Measurements from ENCODE around the gene KIF25. TPM values are rescaled to one million over a fixed set of nuclear protein-coding genes. Genes with fewer than 3 reads are reported as not detected.

KIF25 gene
- total RNA-seq, 1 experiment from 2014 or later = 0.59 TPM

- H3K9ac ChIP-seq (ENCODE audit: extremely low read depth, insufficient read length, low read length) = no peak overlapping the region
Measured at GRCh38 chr6:168000198-168001028, 2.9 kb downstream of the KIF25 start.

More at GRCh38 chr6:168000198-168001028, 2.9 kb downstream of the KIF25 start:
- no peak for TF ChIP-seq CTCF (conservative IDR thresholded peaks at IDR 0.05)
- Histone ChIP-seq H3K79me2 (ENCODE audit: insufficient read depth, low read length) (no peaks in the 10 kb centered on the region), H3K23me2 (ENCODE audit: insufficient read length, low read depth, low read length, poor library complexity, severe bottlenecking) (no peaks in the 10 kb centered on the region), H3K14ac (ENCODE audit: insufficient read depth, low read length) (no peak overlapping the region), H2AK5ac (ENCODE audit: insufficient read length, low read length) (no peak overlapping the region), H3K27ac (ENCODE audit: insufficient read length, low read depth, low read length) (no peak overlapping the region), H2BK15ac (ENCODE audit: low read depth, low read length) (no peak overlapping the region), H3K4me2 (ENCODE audit: insufficient read depth, insufficient read length, low read length) (no peak overlapping the region), H3K79me1 (ENCODE audit: insufficient read depth, low read depth, low read length, poor library complexity, severe bottlenecking) (no peaks in the 10 kb centered on the region), H3K4me1 (ENCODE audit: insufficient read depth, low read length) (no peaks in the 10 kb centered on the region; the same call in 1 of the 2 replicates), H3K23ac (ENCODE audit: insufficient read length, low read depth, low read length) (no peak overlapping the region), H3K9me3 (ENCODE audit: control insufficient read depth, low read depth, low read length) (no peaks in the 10 kb centered on the region), H2BK120ac (ENCODE audit: low read depth, low read length, poor library complexity, severe bottlenecking) (no peak overlapping the region), H2AFZ (ENCODE audit: low read length) (no peak overlapping the region), H4K8ac (replicated peaks; ENCODE audit: insufficient read length, low read depth, low read length) (no peak overlapping the region), H3K4ac (ENCODE audit: low read depth, low read length) (no peak overlapping the region), H4K5ac (ENCODE audit: insufficient read length, low read depth, low read length) (no peak overlapping the region), H2BK5ac (ENCODE audit: insufficient read length, low read length) (no peak overlapping the region), H3K56ac (ENCODE audit: insufficient read length, low read depth, low read length) (no peak overlapping the region), H4K91ac (ENCODE audit: insufficient read length, low read depth, low read length) (no peak overlapping the region), H2BK20ac (ENCODE audit: low read depth, low read length, poor library complexity, severe bottlenecking) (no peak overlapping the region), H3K18ac (ENCODE audit: insufficient read length, low read depth, low read length) (no peak overlapping the region), H3T11ph (ENCODE audit: low read length) (no peak overlapping the region), H2BK12ac (ENCODE audit: insufficient read length, low read depth, low read length) (no peak overlapping the region), H4K20me1 (ENCODE audit: control insufficient read depth, insufficient read depth, insufficient read length) (no peaks in the 10 kb centered on the region), H3K27me3 (ENCODE audit: insufficient read depth, low read length) (no peaks in the 10 kb centered on the region)
- WGBS (ENCODE audit: extremely low coverage, insufficient read length, low lambda C conversion rate) = no CpG with 5 or more reads among the region's 13 CpGs
- no peak overlapping the region for H3K27ac Mint-ChIP-seq
- DNase-seq = no peak
- H3K36me3 Mint-ChIP-seq (ENCODE audit: insufficient read depth in 1 of 3, low read depth in 3 of 3) = peaks cover 1 to 10% (median 7%) of the 10 kb centered on the region in 3 experiments; a peak in 4 of 7 replicates
- H3K4me3 Mint-ChIP-seq = no peak overlapping the region
- H3K9me3 Mint-ChIP-seq = peaks cover 9 to 13% of the 10 kb centered on the region in 2 experiments
- H3K4me1 Mint-ChIP-seq = peaks cover 4 to 18% of the 10 kb centered on the region in 2 experiments; a peak in 3 of 4 replicates
- H3K27me3 Mint-ChIP-seq (ENCODE audit: low read depth) = no peaks in the 10 kb centered on the region

Measured in H9 (cell line).